Lung (tissue), 12 donors: Measurements from ENCODE around the gene RUBCN. TPM values are rescaled to one million over a fixed set of nuclear protein-coding genes. Genes with fewer than 3 reads are reported as not detected.
"Not testable (repeated sequence)": the region's sequence is repeated elsewhere in the genome, so short reads cannot be mapped to it uniquely, and the experiment has no call there.

Experiments
- ATAC-seq: fragments of 200-7000 bp; cut with Tn5 transposase; one replicate; pipeline ENCODE4 v1.9.1; 2020; ENCODE audit warnings: moderate number of reproducible peaks; ENCODE audit not compliant: insufficient read depth, low FRiP score
- DNase-seq, 3 donors: peaks; one replicate each; pipeline ENCODE4 v3.0.0-alpha.2; 2013 to 2017
- H3K27ac ChIP-seq, 2 donors: one replicate each; pipeline ENCODE4 v1.5.1; 2013; ENCODE audit warnings: mild to moderate bottlenecking in 2 of 2, moderate library complexity in 2 of 2, control low read depth in 1 of 2, inconsistent platforms in 1 of 2, low read depth in 1 of 2, low read length in 1 of 2
- H3K27me3 ChIP-seq, 3 donors: one replicate each; pipeline ENCODE4 v1.5.1; 2013; ENCODE audit warnings: low read length in 2 of 3; ENCODE audit not compliant: control insufficient read depth in 3 of 3, insufficient read depth in 3 of 3
- H3K36me3 ChIP-seq, 4 donors: one replicate each; pipeline ENCODE4 v1.5.1; 2013; ENCODE audit warnings: low read length in 4 of 4, mild to moderate bottlenecking in 1 of 4, moderate library complexity in 1 of 4; ENCODE audit not compliant: control insufficient read depth in 4 of 4, insufficient read depth in 4 of 4
- H3K4me1 ChIP-seq, 5 donors: one replicate each; pipeline ENCODE4 v1.5.1; 2013; ENCODE audit warnings: low read length in 5 of 5, mild to moderate bottlenecking in 2 of 5, moderate library complexity in 1 of 5; ENCODE audit not compliant: control insufficient read depth in 5 of 5, insufficient read depth in 5 of 5
- H3K4me3 ChIP-seq: one replicate; pipeline ENCODE4 v1.5.1; 2013; ENCODE audit warnings: mild to moderate bottlenecking, control low read depth, moderate library complexity
- H3K9ac ChIP-seq, 2 donors: one replicate each; pipeline ENCODE4 v1.5.1; 2013; ENCODE audit warnings: low read length in 2 of 2, control low read depth in 1 of 2; ENCODE audit not compliant: insufficient read depth in 1 of 2
- H3K9me3 ChIP-seq, 4 donors: one replicate each; pipeline ENCODE4 v1.5.1; 2013; ENCODE audit warnings: low read length in 3 of 4, mild to moderate bottlenecking in 1 of 4, moderate library complexity in 1 of 4; ENCODE audit not compliant: control insufficient read depth in 4 of 4, insufficient read depth in 3 of 4
- WGBS, 2 donors: extraction: QIAGEN DNeasy Blood & Tissue Kit; methylation state at CpG; one replicate each; pipeline ENCODE4 v1.1.7; 2013; 5-methylcytosine and 5-hydroxymethylcytosine counted together
- polyA plus RNA-seq, 2 donors: library from polyadenylated mRNA; stranded (reverse); fragments of 200-250 nt; gene quantifications; one replicate each; pipeline ENCODE4 v1.2.1, GENCODE V29; 2013
- total RNA-seq, 2 donors: library from RNA; depleted of rRNA in 1 of 2; stranded (reverse); fragments of >200 nt in 1 of 2; gene quantifications; one replicate each; pipeline ENCODE4 v1.2.1, GENCODE V29; 2014 to 2021
- TF ChIP-seq, protein P1 (sequence below): IDR thresholded peaks from 2 replicates; pipeline ENCODE4 v1.5.1; 2012; ENCODE audit warnings: mild to moderate bottlenecking; ENCODE audit errors: control extremely low read depth, extremely low read depth
- donor health status: control.
- donor health status: control.
- donor health status: Bipolar disorder and iron deficiency.
- donor health status: healthy.
- donor health status: DM: yes; HTN: yes; CAD: no.

Gene RUBCN
- total and polyA plus RNA-seq, 4 donors: 11.9 to 34.1 (median 16.3) TPM

DNA sequence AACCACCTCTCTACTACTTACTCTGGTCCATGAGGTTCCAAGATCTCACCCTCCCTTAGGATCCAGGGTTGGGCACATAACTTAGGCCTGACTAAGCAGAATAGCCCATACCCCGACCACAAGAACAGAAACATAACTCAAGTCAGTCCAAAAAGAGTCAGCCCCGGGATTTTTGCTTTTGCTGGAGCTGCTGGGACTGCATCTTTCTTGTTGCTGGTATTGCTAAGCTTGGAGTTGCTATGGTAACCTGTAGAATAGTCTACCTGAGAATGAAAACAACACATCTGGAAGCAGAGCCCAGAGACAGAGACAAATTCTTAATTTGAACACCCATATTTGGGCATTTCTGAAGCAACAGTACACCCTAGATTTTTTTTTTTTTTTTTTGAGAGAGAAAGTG, 6.5 kb downstream of the RUBCN start:
- no peak overlapping the region for H3K4me3 ChIP-seq
- WGBS, 2 donors: 72 to 82% methylated on average over 2 of the region's 2 CpGs
- H3K27ac ChIP-seq: no peak overlapping the region
- no peaks in the 10 kb centered on the region for H3K27me3 ChIP-seq
- no peaks in the 10 kb centered on the region for H3K36me3 ChIP-seq
- TF ChIP-seq, protein P1, sequence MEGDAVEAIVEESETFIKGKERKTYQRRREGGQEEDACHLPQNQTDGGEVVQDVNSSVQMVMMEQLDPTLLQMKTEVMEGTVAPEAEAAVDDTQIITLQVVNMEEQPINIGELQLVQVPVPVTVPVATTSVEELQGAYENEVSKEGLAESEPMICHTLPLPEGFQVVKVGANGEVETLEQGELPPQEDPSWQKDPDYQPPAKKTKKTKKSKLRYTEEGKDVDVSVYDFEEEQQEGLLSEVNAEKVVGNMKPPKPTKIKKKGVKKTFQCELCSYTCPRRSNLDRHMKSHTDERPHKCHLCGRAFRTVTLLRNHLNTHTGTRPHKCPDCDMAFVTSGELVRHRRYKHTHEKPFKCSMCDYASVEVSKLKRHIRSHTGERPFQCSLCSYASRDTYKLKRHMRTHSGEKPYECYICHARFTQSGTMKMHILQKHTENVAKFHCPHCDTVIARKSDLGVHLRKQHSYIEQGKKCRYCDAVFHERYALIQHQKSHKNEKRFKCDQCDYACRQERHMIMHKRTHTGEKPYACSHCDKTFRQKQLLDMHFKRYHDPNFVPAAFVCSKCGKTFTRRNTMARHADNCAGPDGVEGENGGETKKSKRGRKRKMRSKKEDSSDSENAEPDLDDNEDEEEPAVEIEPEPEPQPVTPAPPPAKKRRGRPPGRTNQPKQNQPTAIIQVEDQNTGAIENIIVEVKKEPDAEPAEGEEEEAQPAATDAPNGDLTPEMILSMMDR: no peak
- DNase-seq (no peak), ATAC-seq (no peak)
- no peaks in the 10 kb centered on the region for H3K9me3 ChIP-seq
- peaks cover 0 to 8% (median 0%) of the 10 kb centered on the region in 5 donors for H3K4me1 ChIP-seq
- H3K9ac ChIP-seq: no peak overlapping the region

DNA sequence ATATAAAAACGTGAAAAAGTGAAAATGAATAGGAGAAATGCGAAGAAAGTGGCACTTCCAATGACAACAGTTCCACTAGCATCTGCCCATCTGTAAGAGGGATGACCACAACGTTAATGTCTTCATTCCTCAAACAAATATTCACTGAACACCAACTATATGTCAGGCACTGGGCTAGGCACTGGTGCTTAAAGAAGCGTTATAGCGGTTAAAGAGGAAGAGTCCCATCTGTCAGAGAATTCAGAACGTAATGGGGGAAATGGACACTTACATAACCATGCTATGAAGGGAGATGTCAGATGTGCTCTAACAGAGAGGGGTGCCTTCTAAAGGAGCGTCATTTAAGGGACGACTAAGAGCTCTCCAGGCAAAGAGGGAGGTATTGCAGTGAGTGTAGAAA, 8.2 kb downstream of the RUBCN start:
- Histone ChIP-seq H3K27me3 (no peaks in the 10 kb centered on the region), H3K4me1 (peaks cover 0 to 4% (median 0%) of the 10 kb centered on the region in 5 donors), H3K36me3 (no peaks in the 10 kb centered on the region), H3K4me3 (no peak overlapping the region), H3K9me3 (no peaks in the 10 kb centered on the region), H3K27ac (no peak overlapping the region), H3K9ac (no peak overlapping the region)
- no peak for ATAC-seq
- DNase-seq: no peak
- TF ChIP-seq, protein P1: no peak
- WGBS, 2 donors: 46 to 76% methylated on average over 8 of the region's 8 CpGs

DNA sequence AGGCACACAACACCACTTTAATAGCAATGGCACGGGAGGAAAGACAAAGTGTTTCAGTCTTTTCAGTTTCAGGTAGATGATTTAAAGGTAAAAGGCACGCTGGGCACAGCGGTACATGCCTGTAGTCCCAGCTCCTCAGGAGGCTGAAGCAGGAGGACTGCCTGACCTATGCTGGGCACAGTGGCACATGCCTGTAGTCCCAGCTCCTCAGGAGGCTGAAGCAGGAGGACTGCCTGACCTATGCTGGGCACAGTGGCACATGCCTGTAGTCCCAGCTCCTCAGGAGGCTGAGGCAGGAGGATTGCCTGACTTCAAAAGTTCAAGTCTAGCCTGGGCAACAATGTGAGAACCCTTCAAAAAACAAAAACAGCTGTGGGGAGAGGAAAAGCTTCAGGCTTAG, 8.8 kb downstream of the RUBCN start:
- WGBS, 2 donors: 89 to 95% methylated on average over 3 of the region's 3 CpGs
- not testable (repeated sequence) for H3K27me3 ChIP-seq, H3K9me3 ChIP-seq, ATAC-seq, H3K27ac ChIP-seq, H3K36me3 ChIP-seq, H3K4me1 ChIP-seq, H3K9ac ChIP-seq, H3K4me3 ChIP-seq, DNase-seq

DNA sequence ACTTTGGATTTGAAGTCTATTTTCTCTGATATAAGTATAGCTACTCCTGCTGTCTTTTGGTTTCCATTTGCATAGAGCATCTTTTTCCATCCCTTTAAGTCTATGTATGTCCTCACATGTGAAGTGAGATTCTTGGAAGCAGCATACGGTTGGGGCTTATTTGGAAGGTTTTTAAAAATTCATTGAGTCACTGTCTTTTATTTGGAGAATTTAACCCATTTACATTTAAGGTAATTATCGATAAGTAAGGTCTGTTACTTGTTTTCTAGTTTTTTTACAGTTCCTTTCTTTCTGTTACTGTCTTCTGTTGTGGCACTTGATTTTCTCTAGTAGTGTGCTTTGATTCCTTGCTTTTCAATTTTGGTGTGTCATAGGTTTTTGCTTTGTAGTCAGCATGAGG, 14.0 kb downstream of the RUBCN start:
- no peaks in the 10 kb centered on the region for H3K4me1 ChIP-seq
- no peaks in the 10 kb centered on the region for H3K36me3 ChIP-seq
- TF ChIP-seq, protein P1: no peak
- H3K27ac ChIP-seq: no peak overlapping the region
- no peak for ATAC-seq
- peaks cover 0 to 3% (median 0%) of the 10 kb centered on the region in 4 donors for H3K9me3 ChIP-seq
- DNase-seq: no peak
- H3K4me3 ChIP-seq: no peak overlapping the region
- H3K27me3 ChIP-seq: no peaks in the 10 kb centered on the region
- WGBS, 2 donors: 100% methylated on average over 2 of the region's 2 CpGs
- no peak overlapping the region for H3K9ac ChIP-seq
